HFF-Myc (cell line): ENCODE data around the gene PDPR.
"Not testable (repeated sequence)": the region's sequence is repeated elsewhere in the genome, so short reads cannot be mapped to it uniquely, and the experiment has no call there.

Experiments
- DNase-seq: peaks from one replicate; pipeline ENCODE4 v3.0.0-alpha.2; 2011; ENCODE audit warnings: low read depth; ENCODE audit errors: extremely low read depth
- H3K4me3 ChIP-seq: replicated peaks from 2 replicates; pipeline ENCODE4 v1.5.1; 2011; ENCODE audit warnings: low read depth, mild to moderate bottlenecking, control low read depth, low read length
- TF ChIP-seq, protein P1 (sequence below): IDR thresholded peaks from 2 replicates; pipeline ENCODE4 v1.5.1; 2012; ENCODE audit warnings: mild to moderate bottlenecking, low read depth, low read length, control low read depth; ENCODE audit errors: missing control alignments

PDPR gene

DNA sequence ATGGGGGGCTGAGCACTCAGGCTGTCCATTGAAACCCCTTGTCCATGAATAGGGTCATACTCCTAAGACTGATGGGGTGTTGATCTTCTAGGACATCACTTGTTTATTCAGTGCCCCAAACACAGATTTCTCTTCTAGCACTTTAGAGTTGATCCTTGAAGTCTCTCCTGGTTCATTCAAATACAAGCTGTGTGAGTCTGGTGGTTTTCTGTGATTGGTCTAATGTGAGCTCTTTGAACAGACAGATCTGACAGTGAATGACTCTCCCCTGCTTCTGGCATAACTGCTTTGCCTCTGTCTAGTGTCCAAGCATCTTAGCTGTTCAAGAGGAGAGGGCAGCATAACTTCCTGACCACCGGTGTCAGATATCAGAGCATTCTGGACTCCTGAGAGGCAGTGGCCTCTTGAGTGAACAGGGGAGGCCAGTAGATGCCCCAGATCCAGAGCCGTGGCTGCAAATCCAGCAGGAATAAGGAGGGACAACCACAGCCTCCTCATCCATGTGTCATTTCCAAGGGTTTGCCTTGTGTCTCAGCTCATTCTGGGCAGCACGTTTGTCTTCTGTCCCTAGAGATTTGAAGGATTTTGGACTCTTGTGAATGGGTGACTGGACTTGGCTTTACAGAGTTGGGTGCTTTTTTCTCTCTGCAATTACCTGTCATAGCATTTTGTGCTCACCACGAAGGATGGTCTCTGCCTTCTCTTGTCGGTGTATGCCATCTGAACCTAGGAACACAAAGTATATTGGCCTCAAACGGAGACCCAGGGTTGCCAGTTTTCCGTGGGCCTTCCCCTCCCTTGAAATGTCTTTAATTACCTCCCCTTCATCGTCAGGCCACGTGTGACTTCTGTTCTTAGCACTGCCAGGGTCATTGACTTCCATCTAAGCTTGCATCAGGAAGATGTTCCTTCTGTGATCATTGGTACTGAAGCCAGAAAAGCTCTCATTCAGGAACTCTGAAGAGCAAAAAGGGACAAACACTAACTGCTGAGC, 45.5 kb downstream of the PDPR start:
- DNase-seq: no peak
- TF ChIP-seq, protein P1, sequence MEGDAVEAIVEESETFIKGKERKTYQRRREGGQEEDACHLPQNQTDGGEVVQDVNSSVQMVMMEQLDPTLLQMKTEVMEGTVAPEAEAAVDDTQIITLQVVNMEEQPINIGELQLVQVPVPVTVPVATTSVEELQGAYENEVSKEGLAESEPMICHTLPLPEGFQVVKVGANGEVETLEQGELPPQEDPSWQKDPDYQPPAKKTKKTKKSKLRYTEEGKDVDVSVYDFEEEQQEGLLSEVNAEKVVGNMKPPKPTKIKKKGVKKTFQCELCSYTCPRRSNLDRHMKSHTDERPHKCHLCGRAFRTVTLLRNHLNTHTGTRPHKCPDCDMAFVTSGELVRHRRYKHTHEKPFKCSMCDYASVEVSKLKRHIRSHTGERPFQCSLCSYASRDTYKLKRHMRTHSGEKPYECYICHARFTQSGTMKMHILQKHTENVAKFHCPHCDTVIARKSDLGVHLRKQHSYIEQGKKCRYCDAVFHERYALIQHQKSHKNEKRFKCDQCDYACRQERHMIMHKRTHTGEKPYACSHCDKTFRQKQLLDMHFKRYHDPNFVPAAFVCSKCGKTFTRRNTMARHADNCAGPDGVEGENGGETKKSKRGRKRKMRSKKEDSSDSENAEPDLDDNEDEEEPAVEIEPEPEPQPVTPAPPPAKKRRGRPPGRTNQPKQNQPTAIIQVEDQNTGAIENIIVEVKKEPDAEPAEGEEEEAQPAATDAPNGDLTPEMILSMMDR: no peak
- no peak overlapping the region for H3K4me3 ChIP-seq

DNA sequence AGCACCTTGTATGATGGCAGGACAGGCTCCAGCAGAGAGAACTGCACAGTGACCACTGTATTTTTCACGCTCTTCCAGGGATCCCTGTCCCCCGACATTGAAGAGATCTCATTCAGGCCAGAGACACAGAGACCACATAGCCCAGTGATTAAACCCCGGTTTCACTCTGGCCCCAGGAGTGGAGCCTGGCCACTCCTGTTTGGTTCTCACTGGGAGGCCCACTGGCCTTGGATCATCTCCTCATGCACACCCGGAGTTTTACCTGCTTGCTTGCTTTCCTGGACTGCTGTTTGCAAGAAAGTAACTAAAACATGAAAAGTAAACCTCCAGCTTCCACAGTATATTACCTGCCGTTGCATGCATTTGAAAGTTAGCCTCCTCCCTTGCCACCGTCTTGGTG, 46.3 kb downstream of the PDPR start:
- TF ChIP-seq, protein P1: no peak
- no peak for DNase-seq
- no peak overlapping the region for H3K4me3 ChIP-seq

DNA sequence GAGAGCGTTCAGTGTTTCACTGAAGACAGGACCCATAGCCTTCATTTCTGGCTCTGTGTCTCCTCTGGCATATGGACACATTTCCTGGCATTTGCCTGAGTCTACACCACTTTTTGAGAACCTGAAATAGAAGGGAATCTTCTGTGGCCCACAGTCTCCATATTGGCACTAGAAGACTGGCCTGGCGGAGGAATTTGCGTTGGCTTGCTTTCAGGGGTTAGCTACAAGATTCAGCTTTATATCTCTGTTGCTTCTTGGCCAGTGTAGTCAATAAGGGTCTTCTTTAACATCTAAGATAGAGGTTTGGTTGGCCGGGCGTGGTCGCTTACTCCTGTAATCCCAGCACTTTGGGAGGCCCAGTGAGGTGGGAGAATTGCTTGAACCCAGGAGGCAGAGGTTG, 46.7 kb downstream of the PDPR start:
- no peak for DNase-seq
- no peak overlapping the region for H3K4me3 ChIP-seq
- TF ChIP-seq, protein P1: no peak

DNA sequence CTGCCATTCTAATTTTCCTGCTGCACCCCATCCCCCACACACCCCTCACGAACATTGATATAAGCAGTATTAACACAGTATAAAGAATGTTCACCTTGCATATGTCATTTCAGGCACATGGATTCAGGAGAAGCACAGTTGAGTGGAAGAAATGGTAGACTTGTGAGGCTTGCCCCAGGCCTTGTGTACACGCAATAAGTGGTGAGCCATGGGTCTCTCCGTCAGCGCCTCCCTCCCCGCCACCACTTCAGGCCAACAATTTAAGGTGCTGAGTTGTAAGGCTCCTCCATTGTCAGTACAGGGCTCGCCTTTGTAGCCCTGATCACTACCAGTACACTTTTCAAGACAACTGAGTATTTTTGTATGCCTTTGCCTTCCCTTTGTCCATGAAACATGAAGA, 47.2 kb downstream of the PDPR start:
- TF ChIP-seq, protein P1: no peak
- no peak for DNase-seq
- H3K4me3 ChIP-seq: no peak overlapping the region

DNA sequence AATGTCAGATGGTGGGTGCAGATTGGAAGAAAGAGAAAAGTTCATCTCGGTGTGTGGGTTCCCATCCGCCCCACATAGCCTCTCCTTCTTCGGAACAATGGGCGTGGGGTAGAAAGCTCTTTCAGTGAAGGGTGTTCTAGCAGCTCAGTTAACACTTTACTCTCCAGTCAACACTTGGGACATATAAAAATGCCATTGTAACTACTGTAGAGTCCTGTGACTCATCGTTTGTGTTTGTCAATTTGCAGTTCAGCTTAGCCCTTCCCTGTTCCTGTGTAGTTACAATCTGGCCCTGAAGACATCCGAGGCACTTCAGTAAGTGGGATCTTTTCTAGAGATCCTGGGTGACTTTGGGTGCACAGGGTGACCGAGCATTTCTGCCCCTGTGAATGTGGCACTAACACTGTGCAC, 47.9 kb downstream of the PDPR start:
- TF ChIP-seq, protein P1: no peak
- DNase-seq: peak; percentile 61
- no peak overlapping the region for H3K4me3 ChIP-seq

DNA sequence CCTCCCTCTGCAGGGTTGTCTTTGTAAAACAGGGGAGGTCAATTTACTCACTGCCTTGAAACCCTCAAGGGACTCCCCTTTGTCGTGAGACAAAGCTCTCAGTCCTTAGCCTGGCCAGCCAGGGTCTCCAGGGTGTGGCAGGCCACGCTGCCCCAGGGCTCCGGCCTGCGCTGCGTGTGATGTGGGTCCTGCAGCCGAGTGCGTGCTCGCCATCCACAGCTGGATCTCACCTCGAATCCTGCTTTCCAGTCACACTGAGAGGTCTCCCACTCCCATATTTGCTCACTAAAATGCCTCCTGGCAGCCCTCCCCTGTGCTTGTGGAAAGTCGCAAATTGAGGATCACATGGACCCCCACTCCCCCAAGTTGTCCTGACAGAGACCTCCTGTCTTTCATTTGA, 49.5 kb downstream of the PDPR start:
- TF ChIP-seq, protein P1: no peak
- H3K4me3 ChIP-seq: no peak overlapping the region
- no peak for DNase-seq

DNA sequence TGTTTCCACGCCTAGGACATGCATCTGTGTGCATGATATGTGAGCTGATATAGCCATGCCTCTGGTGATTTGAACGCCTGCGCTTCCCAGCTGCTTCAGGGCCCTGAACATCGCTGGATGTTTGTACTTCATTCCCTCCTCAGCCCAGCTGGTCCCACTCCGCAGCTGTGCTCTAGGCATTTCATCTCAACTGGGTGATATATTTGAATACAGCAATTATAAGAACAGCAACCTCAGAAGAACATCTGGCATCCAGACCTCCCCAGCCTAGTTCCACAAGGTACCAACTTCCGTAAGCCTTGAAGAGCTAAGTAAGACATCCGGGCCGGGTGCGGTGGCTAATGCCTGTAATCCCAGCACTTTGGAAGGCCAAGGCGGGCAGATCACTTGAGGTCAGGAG, 52.6 kb downstream of the PDPR start:
- not testable (repeated sequence) for DNase-seq, H3K4me3 ChIP-seq

DNA sequence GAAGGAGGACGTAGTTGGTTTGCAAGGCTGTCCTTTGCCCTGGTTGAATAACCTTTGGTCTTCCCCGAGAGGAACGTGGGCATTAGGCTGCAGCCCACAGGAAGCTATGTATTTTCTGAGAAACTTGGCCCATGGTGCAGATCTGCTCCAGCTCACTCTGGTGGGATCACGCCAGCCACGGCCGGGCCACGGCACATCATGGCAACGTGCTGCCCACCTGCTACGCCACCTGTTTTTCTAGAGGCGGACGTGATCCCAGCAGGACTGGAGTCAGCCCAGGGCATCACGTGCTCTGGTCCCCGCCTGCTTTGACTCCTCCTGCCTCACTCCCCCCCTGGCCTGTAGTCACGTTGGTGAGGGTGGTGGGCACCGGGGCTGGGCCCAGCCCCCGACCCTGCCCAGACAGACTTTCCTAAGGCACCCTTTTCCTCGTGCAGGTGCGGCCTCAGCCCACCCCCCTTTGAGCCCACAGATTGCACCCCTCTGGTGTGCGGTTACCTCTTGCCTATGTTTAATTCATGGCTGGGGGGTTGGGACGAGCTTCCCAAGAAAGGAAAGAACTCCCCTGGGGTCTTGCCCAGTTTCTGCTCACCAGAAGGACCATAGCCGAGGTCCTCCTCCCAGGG, 59.2 kb downstream of the PDPR start, which contains the start of gene CLEC18C:
CLEC18C (plus strand) TSS at position 576 of the 626 bp plus-strand sequence. CDS start 492 bp downstream, outside the sequence.
- not testable (repeated sequence) for DNase-seq, H3K4me3 ChIP-seq

DNA sequence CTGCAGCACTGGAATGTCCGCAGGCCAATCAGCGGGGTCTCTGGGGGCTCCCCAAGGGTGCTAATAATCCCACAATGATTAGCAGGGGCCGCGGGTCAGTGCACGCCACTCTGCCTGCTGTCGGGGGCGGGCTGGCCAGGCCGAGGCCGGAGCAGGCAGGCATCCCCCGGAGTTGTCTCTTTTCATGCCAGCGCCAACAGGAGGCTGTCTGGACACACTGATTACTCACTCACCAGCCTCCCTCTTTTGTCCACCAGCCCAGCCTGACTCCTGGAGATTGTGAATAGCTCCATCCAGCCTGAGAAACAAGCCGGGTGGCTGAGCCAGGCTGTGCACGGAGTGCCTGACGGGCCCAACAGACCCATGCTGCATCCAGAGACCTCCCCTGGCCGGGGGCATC, 59.8 kb downstream of the PDPR start:
- not testable (repeated sequence) for DNase-seq, H3K4me3 ChIP-seq

DNA sequence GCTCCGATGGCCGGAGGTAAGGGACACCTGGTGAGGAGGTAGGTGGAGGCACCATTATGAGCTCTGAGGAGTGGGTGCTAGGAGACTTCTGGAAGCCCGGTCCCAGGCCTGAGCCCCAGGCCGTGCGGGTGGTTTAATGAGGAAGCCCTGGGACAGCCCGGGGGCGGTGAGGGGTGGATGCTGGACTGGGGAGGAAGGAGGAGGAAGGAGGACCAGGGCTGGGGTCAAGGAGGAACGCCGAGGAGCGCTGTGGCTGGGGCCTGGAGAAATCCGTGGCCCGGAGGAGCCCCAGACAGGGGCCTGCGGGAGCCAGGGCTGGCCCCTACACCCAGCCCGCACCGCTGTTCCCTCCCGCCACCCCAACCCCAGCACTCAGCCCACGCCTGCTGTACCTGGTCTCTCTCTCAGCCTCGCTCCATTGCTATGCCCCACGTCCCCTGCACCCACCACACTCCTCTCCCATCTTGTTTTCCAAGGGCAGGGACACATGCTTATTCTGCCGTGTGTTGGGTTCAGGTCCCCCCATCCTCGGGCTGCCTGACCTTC, 60.3 kb downstream of the PDPR start:
- not testable (repeated sequence) for DNase-seq, H3K4me3 ChIP-seq
